Keratinocyte (primary cell): Measurements from ENCODE around the gene KLRC3. TPM values are rescaled to one million over a fixed set of nuclear protein-coding genes. Genes with fewer than 3 reads are reported as not detected.
"Not testable (repeated sequence)": the region's sequence is repeated elsewhere in the genome, so short reads cannot be mapped to it uniquely, and the experiment has no call there.

Experiments used
- DNase-seq: peaks from one replicate; pipeline ENCODE4 v3.0.0-alpha.2; 2011; ENCODE audit warnings: low read depth, missing footprints, low spot score
- FAIRE-seq: peaks from 2 replicates; lab custom pipeline; 2011; peaks lifted over from hg19 to GRCh38; lab: Jason Lieb, UNC
- H2AFZ ChIP-seq: 2 replicates; pipeline ENCODE4 v1.6.0; 2012; ENCODE audit warnings: low read length, control low read depth, inconsistent platforms; ENCODE audit not compliant: control insufficient read depth
- H3K27ac ChIP-seq: 2 replicates; pipeline ENCODE4 v1.5.1; 2011; ENCODE audit warnings: low read length; ENCODE audit not compliant: control insufficient read depth, insufficient read depth
- H3K27me3 ChIP-seq: 3 replicates; pipeline ENCODE4 v1.6.0; 2011; ENCODE audit warnings: low read length; ENCODE audit not compliant: control insufficient read depth, insufficient read depth; ENCODE audit errors: extremely low read depth
- H3K36me3 ChIP-seq, 2 experiments: 2 replicates in 1 of 2; 3 replicates in 1 of 2; pipeline ENCODE4 v1.5.1; 2011; ENCODE audit warnings: low read length in 2 of 2, mild to moderate bottlenecking in 1 of 2; ENCODE audit not compliant: control insufficient read depth in 2 of 2, insufficient read depth in 2 of 2; ENCODE audit errors: extremely low read depth in 1 of 2
- H3K4me1 ChIP-seq: 3 replicates; pipeline ENCODE4 v1.5.1; 2011; ENCODE audit warnings: low read length; ENCODE audit not compliant: control insufficient read depth, insufficient read depth; ENCODE audit errors: extremely low read depth
- H3K4me2 ChIP-seq: 3 replicates; pipeline ENCODE4 v1.6.0; 2011; ENCODE audit warnings: low read depth, low read length; ENCODE audit not compliant: control insufficient read depth, insufficient read depth; ENCODE audit errors: extremely low read depth
- H3K4me3 ChIP-seq, 3 experiments: fragments of 200-600 bp in 1 of 3; sonication (generic) in 1 of 3; 2 replicates in 2 of 3; 3 replicates in 1 of 3; pipeline ENCODE4 v1.5.1; 2011 to 2016; ENCODE audit warnings: low read length in 3 of 3, mild to moderate bottlenecking in 3 of 3, control low read depth in 2 of 3, inconsistent platforms in 1 of 3, low read depth in 1 of 3, mixed read lengths in 1 of 3, mixed run types in 1 of 3, moderate library complexity in 1 of 3; ENCODE audit not compliant: control insufficient read depth in 2 of 3, insufficient read depth in 2 of 3; ENCODE audit errors: extremely low read depth in 1 of 3
- H3K79me2 ChIP-seq: 2 replicates; pipeline ENCODE4 v1.6.0; 2012; ENCODE audit warnings: low read length; ENCODE audit not compliant: control insufficient read depth, insufficient read depth
- H3K9ac ChIP-seq: 3 replicates; pipeline ENCODE4 v1.6.0; 2011; ENCODE audit warnings: low read length; ENCODE audit not compliant: control insufficient read depth, insufficient read depth; ENCODE audit errors: extremely low read depth
- H3K9me1 ChIP-seq: 3 replicates; pipeline ENCODE4 v1.6.0; 2011; ENCODE audit warnings: low read length; ENCODE audit not compliant: control insufficient read depth, insufficient read depth; ENCODE audit errors: extremely low read depth
- H3K9me3 ChIP-seq: 2 replicates; pipeline ENCODE4 v1.5.1; 2012; ENCODE audit warnings: low read depth, low read length; ENCODE audit not compliant: control insufficient read depth
- H4K20me1 ChIP-seq: 3 replicates; pipeline ENCODE4 v1.6.0; 2011; ENCODE audit warnings: low read length; ENCODE audit not compliant: control insufficient read depth, insufficient read depth; ENCODE audit errors: extremely low read depth
- CTCF ChIP-seq, 3 experiments: IDR thresholded peaks in 1 of 3; conservative IDR thresholded peaks in 1 of 3; optimal IDR thresholded peaks in 1 of 3; 2 replicates in 2 of 3; 3 replicates in 1 of 3; pipeline versions ENCODE3 to v1.5.1; 2011; ENCODE audit warnings: low read length in 3 of 3, mild to moderate bottlenecking in 3 of 3, moderate library complexity in 2 of 3, control low read depth in 1 of 3, inconsistent platforms in 1 of 3; ENCODE audit not compliant: insufficient read depth in 2 of 3; ENCODE audit errors: extremely low read depth in 1 of 3
- EZH2 ChIP-seq: IDR thresholded peaks from one replicate; pipeline ENCODE4 v1.6.1; 2012; ENCODE audit warnings: inconsistent platforms, mild to moderate bottlenecking, low read length, moderate library complexity
- dilution Hi-C: fragments of 300-500 bp; cut with MboI; formaldehyde crosslinking; loops from one replicate; pipeline ENCODE4 v1.7.0; 2020; ENCODE audit warnings: low sequenced_read_pairs; ENCODE audit not compliant: extremely low pct_ligation_motif_present
- polyA plus RNA-seq, 5 experiments: library from polyadenylated mRNA; depleted of rRNA in 3 of 5; stranded (reverse) in 3 of 5; stranded (forward) in 1 of 5; unstranded in 1 of 5; fragments of >200 nt; gene quantifications; 1 replicate in 1 of 5; 2 replicates in 3 of 5; 3 replicates in 1 of 5; pipeline versions ENCODE4 v1.2.1 to v1.2.3, GENCODE V29; 2011 to 2012; ENCODE audit warnings: missing spikeins in 2 of 5, low read depth in 1 of 5, low replicate concordance in 1 of 5

KLRC3 gene
- polyA plus RNA-seq, 1 donor (not counting 4 experiments of a cell fraction or from before 2014, with no cell fraction given), result not detected

- Histone ChIP-seq H3K4me2 (no peak overlapping the region), H3K36me3 (no peaks in the 10 kb centered on the region), H3K9me3 (no peaks in the 10 kb centered on the region), H3K27me3 (no peaks in the 10 kb centered on the region), H4K20me1 (no peaks in the 10 kb centered on the region), H2AFZ (no peak overlapping the region), H3K79me2 (no peaks in the 10 kb centered on the region), H3K4me1 (peaks cover 33% of the 10 kb centered on the region), H3K27ac (no peak overlapping the region), H3K9ac (no peak overlapping the region), H3K9me1 (no peaks in the 10 kb centered on the region), H3K4me3 (no peak overlapping the region)
- dilution Hi-C loops, result no loop called here
- no peak for FAIRE-seq
- TF ChIP-seq EZH2 (no peak), CTCF (optimal IDR thresholded peaks at IDR 0.05 in 1 of 3, IDR thresholded peaks at IDR 0.05 in 1 of 3, conservative IDR thresholded peaks at IDR 0.05 in 1 of 3; ENCODE audit: extremely low read depth in 1 of 3, insufficient read depth in 2 of 3, low read length in 3 of 3) (no peak)
- no peak for DNase-seq
Measured at GRCh38 chr12:10397296-10397695, 23.1 kb downstream of the KLRC3 start.

- dilution Hi-C loops, H3K4me2 ChIP-seq: not testable (repeated sequence)
Measured at GRCh38 chr12:10396176-10396575, 24.2 kb downstream of the KLRC3 start.

GRCh38 chr12:10395390-10395998 lies 24.9 kb downstream of the KLRC3 start:
- H3K4me2 ChIP-seq, result peak overlapping the region; percentile 84
- no peaks in the 10 kb centered on the region for H3K27me3 ChIP-seq
- peak; percentile 98 for FAIRE-seq

More at GRCh38 chr12:10396176-10396575, 24.2 kb downstream of the KLRC3 start:
- H3K4me3 ChIP-seq, H3K9me1 ChIP-seq, H3K36me3 ChIP-seq, H2AFZ ChIP-seq, H4K20me1 ChIP-seq, H3K27me3 ChIP-seq, H3K79me2 ChIP-seq, DNase-seq, H3K9me3 ChIP-seq, H3K9ac ChIP-seq, FAIRE-seq: not testable (repeated sequence)
- Histone ChIP-seq H3K27ac (peak overlapping the region; percentile 92), H3K4me1 (peaks cover 41% of the 10 kb centered on the region)

More at GRCh38 chr12:10395390-10395998, 24.9 kb downstream of the KLRC3 start:
- dilution Hi-C loops, result no loop called here
- Histone ChIP-seq H3K9ac (peak overlapping the region; percentile 66), H3K4me1 (peaks cover 41% of the 10 kb centered on the region), H3K79me2 (no peaks in the 10 kb centered on the region), H4K20me1 (no peaks in the 10 kb centered on the region), H2AFZ (peak overlapping the region; percentile 74), H3K9me3 (no peaks in the 10 kb centered on the region), H3K36me3 (no peaks in the 10 kb centered on the region), H3K9me1 (no peaks in the 10 kb centered on the region), H3K27ac (peak overlapping the region; percentile 92), H3K4me3 (peak overlapping the region in 1 of 3 experiments; percentile 41)
- TF ChIP-seq CTCF (optimal IDR thresholded peaks at IDR 0.05 in 1 of 3, IDR thresholded peaks at IDR 0.05 in 1 of 3, conservative IDR thresholded peaks at IDR 0.05 in 1 of 3; ENCODE audit: extremely low read depth in 1 of 3, insufficient read depth in 2 of 3, low read length in 3 of 3) (no peak), EZH2 (no peak)
- DNase-seq, result peak; percentile 35
